Measurements from ENCODE around the gene TOX3. TPM values are rescaled to one million over a fixed set of nuclear protein-coding genes. Genes with fewer than 3 reads are reported as not detected.

The TOX3 gene
- total and polyA plus RNA-seq, 2 donors (not counting 3 experiments of a cell fraction or from before 2014, with no cell fraction given) = not detected

- H3K4me3 ChIP-seq (replicated peaks in 1 of 3; ENCODE audit: insufficient read depth in 1 of 3, low read depth in 1 of 3, low read length in 3 of 3) = no peak overlapping the region
- no peaks in the 10 kb centered on the region for H4K20me1 ChIP-seq (replicated peaks; ENCODE audit: control insufficient read depth, extremely low read depth, insufficient read depth, low read length)
- H3K27me3 ChIP-seq (ENCODE audit: control insufficient read depth in 2 of 2, insufficient read depth in 2 of 2, low read length in 2 of 2) = no peaks in the 10 kb centered on the region
- POLR2A ChIA-PET = no interaction called here
- CTCF ChIA-PET = no interaction called here
- no peak overlapping the region for H2AFZ ChIP-seq (ENCODE audit: low read depth, low read length)
- intact Hi-C loops (cut with micrococcal nuclease) = no loop called here
- TF ChIP-seq JUN (IDR thresholded peaks at IDR 0.05; ENCODE audit: borderline replicate concordance, insufficient read depth, insufficient read length, low read depth) (no peak), GATA2 (IDR thresholded peaks at IDR 0.05; ENCODE audit: insufficient read depth, insufficient read length, low read depth, low read length) (no peak), EZH2 (IDR thresholded peaks at IDR 0.05; ENCODE audit: borderline replicate concordance, low read depth, low read length, severe bottlenecking) (no peak), POLR2AphosphoS5 (IDR thresholded peaks at IDR 0.05; ENCODE audit: insufficient read depth, low read depth, low read length) (no peak), FOS (IDR thresholded peaks at IDR 0.05; ENCODE audit: borderline replicate concordance, insufficient read depth, low read length) (no peak), CTCF (IDR thresholded peaks at IDR 0.05; ENCODE audit: extremely low read depth in 1 of 2, insufficient read depth in 1 of 2, low read depth in 1 of 2, low read length in 2 of 2) (no peak), POLR2A (IDR thresholded peaks at IDR 0.05; ENCODE audit: low read depth, low read length) (no peak), MYC (IDR thresholded peaks at IDR 0.05; ENCODE audit: low read depth, low read length) (no peak)
- TF ChIP-seq, protein P1, sequence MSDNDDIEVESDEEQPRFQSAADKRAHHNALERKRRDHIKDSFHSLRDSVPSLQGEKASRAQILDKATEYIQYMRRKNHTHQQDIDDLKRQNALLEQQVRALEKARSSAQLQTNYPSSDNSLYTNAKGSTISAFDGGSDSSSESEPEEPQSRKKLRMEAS (IDR thresholded peaks at IDR 0.05; ENCODE audit: insufficient read depth, insufficient read length) = no peak
- no peak overlapping the region for H3K27ac ChIP-seq (ENCODE audit: insufficient read depth, low read depth, low read length)
- no peaks in the 10 kb centered on the region for H3K9me1 ChIP-seq (replicated peaks; ENCODE audit: control insufficient read depth, extremely low read depth, insufficient read depth, low read length)
- BruUV-seq (replicated peaks) = no TSS peak
- no peaks in the 10 kb centered on the region for H3K36me3 ChIP-seq (ENCODE audit: control insufficient read depth in 2 of 2, extremely low read depth in 1 of 2, insufficient read depth in 2 of 2, low read length in 2 of 2)
- no peaks in the 10 kb centered on the region for H3K79me2 ChIP-seq (ENCODE audit: control insufficient read depth, insufficient read depth, low read length)
- DNase-seq (ENCODE audit: low read depth, low spot score) (no peak), FAIRE-seq (no peak)
- dilution Hi-C loops (cut with MboI; ENCODE audit: extremely low pct_ligation_motif_present, low sequenced_read_pairs) = no loop called here
- no peak overlapping the region for H3K4me2 ChIP-seq (ENCODE audit: insufficient read depth, low read length)
- H3K4me1 ChIP-seq (ENCODE audit: control insufficient read depth, extremely low read depth, insufficient read depth, low read length) = no peaks in the 10 kb centered on the region
- peaks cover 2% of the 10 kb centered on the region for H3K9me3 ChIP-seq (replicated peaks; ENCODE audit: control insufficient read depth, insufficient read depth, low read length)
- no peak overlapping the region for H3K9ac ChIP-seq (replicated peaks; ENCODE audit: extremely low read depth, insufficient read depth, low read length)
Measured at GRCh38 chr16:52399116-52399515, 147.8 kb downstream of the TOX3 start.
